Mesothelial cell of epicardium (in vitro differentiated cells): ENCODE data around the gene PCDHB3. TPM values are rescaled to one million over a fixed set of nuclear protein-coding genes. Genes with fewer than 3 reads are reported as not detected.
"Not testable (repeated sequence)": the region's sequence is repeated elsewhere in the genome, so short reads cannot be mapped to it uniquely, and the experiment has no call there.

ENCODE experiments used
- DNase-seq, 2 experiments: peaks; one replicate each; pipeline ENCODE4 v3.0.0; 2021; ENCODE audit warnings: low spot score in 2 of 2; ENCODE audit not compliant: unreplicated experiment in 2 of 2
- H3K27ac Mint-ChIP-seq: 2 replicates; pipeline ENCODE4 v1.8.0; 2021; ENCODE audit warnings: mixed read lengths
- H3K27me3 Mint-ChIP-seq: 2 replicates; pipeline ENCODE4 v1.8.0; 2021; ENCODE audit warnings: low read depth, mixed read lengths
- H3K36me3 Mint-ChIP-seq: 2 replicates; pipeline ENCODE4 v1.8.0; 2021; ENCODE audit warnings: mixed read lengths
- H3K4me1 Mint-ChIP-seq: 2 replicates; pipeline ENCODE4 v1.8.0; 2021; ENCODE audit warnings: mixed read lengths
- H3K4me3 Mint-ChIP-seq: 2 replicates; pipeline ENCODE4 v1.8.0; 2021; ENCODE audit warnings: mild to moderate bottlenecking, moderate library complexity, mixed read lengths
- H3K9me3 Mint-ChIP-seq: 2 replicates; pipeline ENCODE4 v1.8.0; 2021; ENCODE audit warnings: mixed read lengths
- total RNA-seq: library from RNA; stranded (reverse); gene quantifications from 3 replicates; pipeline ENCODE4 v1.2.1, GENCODE V29; 2021
- TF ChIP-seq, protein P1 (sequence below): fragments of 200-600 bp; sonication (generic); IDR thresholded peaks from one replicate; pipeline ENCODE4 v1.5.0; 2021; ENCODE audit warnings: antibody characterized with exemption; ENCODE audit not compliant: unreplicated experiment

PCDHB3 gene
- total RNA-seq, 1 donor from 2014 or later, result 21.6 TPM

DNA sequence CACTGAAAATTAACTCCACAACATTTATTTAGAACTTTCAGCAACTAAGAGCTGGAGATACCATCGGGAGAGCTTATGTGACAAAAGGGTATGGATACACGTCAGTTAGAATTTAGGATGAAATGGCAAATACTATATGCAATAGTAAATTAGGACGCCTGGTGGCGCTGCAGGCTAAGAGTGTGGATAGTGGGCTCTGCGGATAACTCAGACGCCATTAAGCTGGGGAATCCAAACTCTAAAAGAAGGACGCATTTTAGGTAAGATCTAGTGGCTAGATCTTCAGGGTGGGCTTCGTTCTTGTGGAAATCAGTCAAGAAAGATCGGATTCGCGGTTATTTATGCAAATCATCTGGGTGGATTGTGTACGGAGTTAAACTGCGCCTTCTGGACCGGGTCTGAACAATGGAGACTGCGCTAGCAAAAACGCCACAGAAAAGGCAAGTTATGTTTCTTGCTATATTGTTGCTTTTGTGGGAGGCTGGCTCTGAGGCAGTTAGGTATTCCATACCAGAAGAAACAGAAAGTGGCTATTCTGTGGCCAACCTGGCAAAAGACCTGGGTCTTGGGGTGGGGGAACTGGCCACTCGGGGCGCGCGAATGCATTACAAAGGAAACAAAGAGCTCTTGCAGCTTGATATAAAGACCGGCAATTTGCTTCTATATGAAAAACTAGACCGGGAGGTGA, 34.9 kb downstream of the PCDHB3 start, which contains the start of gene PCDHB5:
TSS of gene PCDHB5 (plus strand) at position 177 of the 688 bp plus-strand sequence. CDS start at position 406, 229 bp downstream.
- Mint-ChIP-seq H3K4me3 (peak within 1 kb of the TSS; percentile 58), H3K27ac (peak within 1 kb of the TSS; percentile 24), H3K36me3 (peaks cover 72% of the 10 kb centered on the region), H3K27me3 (no peaks in the 10 kb centered on the region), H3K9me3 (peaks cover 80% of the 10 kb centered on the region), H3K4me1 (no peaks in the 10 kb centered on the region)
- TF ChIP-seq, protein P1, sequence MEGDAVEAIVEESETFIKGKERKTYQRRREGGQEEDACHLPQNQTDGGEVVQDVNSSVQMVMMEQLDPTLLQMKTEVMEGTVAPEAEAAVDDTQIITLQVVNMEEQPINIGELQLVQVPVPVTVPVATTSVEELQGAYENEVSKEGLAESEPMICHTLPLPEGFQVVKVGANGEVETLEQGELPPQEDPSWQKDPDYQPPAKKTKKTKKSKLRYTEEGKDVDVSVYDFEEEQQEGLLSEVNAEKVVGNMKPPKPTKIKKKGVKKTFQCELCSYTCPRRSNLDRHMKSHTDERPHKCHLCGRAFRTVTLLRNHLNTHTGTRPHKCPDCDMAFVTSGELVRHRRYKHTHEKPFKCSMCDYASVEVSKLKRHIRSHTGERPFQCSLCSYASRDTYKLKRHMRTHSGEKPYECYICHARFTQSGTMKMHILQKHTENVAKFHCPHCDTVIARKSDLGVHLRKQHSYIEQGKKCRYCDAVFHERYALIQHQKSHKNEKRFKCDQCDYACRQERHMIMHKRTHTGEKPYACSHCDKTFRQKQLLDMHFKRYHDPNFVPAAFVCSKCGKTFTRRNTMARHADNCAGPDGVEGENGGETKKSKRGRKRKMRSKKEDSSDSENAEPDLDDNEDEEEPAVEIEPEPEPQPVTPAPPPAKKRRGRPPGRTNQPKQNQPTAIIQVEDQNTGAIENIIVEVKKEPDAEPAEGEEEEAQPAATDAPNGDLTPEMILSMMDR, result no peak
- no peak for DNase-seq

DNA sequence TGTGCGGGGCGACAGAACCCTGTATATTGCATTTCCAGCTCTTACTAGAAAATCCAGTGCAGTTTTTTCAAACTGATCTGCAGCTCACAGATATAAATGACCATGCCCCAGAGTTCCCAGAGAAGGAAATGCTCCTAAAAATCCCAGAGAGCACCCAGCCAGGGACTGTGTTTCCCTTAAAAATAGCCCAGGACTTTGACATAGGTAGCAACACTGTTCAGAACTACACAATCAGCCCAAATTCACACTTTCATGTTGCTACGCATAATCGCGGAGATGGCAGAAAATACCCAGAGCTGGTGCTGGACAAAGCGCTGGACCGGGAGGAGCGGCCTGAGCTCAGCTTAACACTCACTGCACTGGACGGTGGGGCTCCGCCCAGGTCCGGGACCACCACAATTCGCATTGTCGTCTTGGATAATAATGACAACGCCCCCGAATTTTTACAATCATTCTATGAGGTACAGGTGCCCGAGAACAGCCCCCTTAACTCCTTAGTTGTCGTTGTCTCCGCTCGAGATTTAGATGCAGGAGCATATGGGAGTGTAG, 35.5 kb downstream of the PCDHB3 start:
- DNase-seq, result no peak
- Mint-ChIP-seq H3K4me3 (peak overlapping the region; percentile 58), H3K9me3 (peaks cover 74% of the 10 kb centered on the region), H3K36me3 (peaks cover 68% of the 10 kb centered on the region), H3K4me1 (no peaks in the 10 kb centered on the region), H3K27ac (peak overlapping the region; percentile 24), H3K27me3 (no peaks in the 10 kb centered on the region)
- TF ChIP-seq, protein P1, result no peak

DNA sequence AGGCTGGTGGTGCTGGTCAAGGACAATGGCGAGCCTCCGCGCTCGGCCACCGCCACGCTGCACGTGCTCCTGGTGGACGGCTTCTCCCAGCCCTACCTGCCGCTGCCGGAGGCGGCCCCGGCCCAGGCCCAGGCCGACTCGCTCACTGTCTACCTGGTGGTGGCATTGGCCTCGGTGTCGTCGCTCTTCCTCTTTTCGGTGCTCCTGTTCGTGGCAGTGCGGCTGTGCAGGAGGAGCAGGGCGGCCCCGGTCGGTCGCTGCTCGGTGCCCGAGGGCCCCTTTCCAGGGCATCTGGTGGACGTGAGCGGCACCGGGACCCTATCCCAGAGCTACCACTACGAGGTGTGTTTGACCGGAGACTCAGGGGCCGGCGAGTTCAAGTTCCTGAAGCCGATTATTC, 37.1 kb downstream of the PCDHB3 start:
- Mint-ChIP-seq H3K9me3 (peaks cover 69% of the 10 kb centered on the region), H3K36me3 (peaks cover 60% of the 10 kb centered on the region)
- not testable (repeated sequence) for H3K4me1 Mint-ChIP-seq, H3K4me3 Mint-ChIP-seq, H3K27me3 Mint-ChIP-seq, H3K27ac Mint-ChIP-seq, DNase-seq

DNA sequence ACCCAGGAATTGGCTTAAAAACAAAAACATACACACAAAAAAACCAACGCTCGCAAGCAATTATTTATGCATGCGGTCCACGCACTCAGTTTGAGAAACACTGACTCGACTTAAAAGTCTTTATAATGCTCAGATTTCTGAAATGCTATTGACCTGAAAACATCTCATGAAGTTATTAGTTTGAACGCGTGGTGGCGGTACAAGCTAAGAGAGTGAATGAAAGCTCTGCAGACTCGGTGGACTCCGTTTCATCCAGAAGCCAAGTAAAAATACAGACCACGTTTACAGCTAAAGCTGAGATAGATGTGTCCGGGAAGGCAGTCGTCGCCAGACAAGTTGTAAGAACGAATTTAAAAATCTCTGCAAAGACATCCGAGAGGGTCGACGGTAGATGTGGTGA, 49.5 kb downstream of the PCDHB3 start, which contains the start of gene PCDHB6:
TSS of gene PCDHB6 (plus strand) at position 246 of the 400 bp plus-strand sequence. CDS start 201 bp downstream, outside the sequence.
- H3K27me3 Mint-ChIP-seq, result peaks cover 2% of the 10 kb centered on the region
- TF ChIP-seq, protein P1, result no peak
- DNase-seq, result no peak
- H3K36me3 Mint-ChIP-seq, result peaks cover 43% of the 10 kb centered on the region
- no peaks in the 10 kb centered on the region for H3K4me1 Mint-ChIP-seq
- peaks cover 59% of the 10 kb centered on the region for H3K9me3 Mint-ChIP-seq
- H3K4me3 Mint-ChIP-seq, result no peak within 1 kb of the TSS
- no peak within 1 kb of the TSS for H3K27ac Mint-ChIP-seq

DNA sequence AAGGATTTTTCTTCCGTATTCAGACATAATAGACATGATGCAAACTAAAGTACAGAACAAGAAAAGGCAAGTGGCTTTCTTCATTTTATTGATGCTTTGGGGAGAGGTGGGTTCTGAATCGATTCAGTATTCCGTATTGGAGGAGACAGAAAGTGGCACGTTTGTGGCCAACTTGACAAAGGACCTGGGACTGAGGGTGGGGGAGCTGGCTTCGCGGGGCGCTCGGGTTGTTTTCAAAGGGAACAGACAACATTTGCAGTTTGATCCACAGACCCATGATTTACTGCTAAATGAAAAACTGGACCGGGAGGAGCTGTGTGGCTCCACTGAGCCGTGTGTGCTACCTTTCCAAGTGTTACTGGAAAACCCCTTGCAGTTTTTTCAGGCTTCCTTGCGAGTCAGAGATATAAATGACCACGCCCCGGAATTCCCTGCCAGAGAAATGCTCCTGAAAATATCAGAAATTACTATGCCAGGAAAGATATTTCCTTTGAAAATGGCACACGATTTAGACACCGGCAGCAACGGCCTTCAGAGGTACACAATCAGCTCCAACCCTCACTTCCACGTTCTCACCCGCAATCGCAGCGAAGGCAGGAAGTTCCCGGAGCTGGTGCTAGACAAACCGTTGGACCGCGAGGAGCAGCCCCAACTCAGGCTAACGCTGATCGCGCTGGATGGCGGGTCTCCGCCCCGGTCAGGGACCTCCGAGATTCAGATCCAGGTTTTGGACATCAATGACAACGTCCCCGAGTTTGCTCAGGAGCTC, 50.1 kb downstream of the PCDHB3 start:
- TF ChIP-seq, protein P1, result no peak
- DNase-seq, result no peak
- peaks cover 56% of the 10 kb centered on the region for H3K9me3 Mint-ChIP-seq
- peaks cover 2% of the 10 kb centered on the region for H3K27me3 Mint-ChIP-seq
- H3K4me1 Mint-ChIP-seq, result no peaks in the 10 kb centered on the region
- H3K4me3 Mint-ChIP-seq, result no peak overlapping the region
- H3K36me3 Mint-ChIP-seq, result peaks cover 43% of the 10 kb centered on the region
- H3K27ac Mint-ChIP-seq, result no peak overlapping the region

DNA sequence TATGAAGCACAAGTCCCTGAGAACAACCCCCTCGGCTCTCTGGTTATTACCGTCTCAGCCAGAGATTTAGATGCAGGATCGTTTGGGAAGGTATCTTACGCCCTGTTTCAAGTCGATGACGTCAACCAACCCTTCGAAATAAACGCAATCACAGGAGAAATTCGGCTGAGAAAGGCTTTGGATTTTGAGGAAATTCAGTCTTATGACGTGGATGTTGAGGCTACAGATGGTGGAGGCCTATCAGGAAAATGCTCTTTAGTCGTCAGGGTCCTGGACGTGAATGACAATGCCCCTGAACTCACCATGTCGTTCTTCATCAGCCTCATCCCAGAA, 50.7 kb downstream of the PCDHB3 start:
- H3K4me1 Mint-ChIP-seq, result no peaks in the 10 kb centered on the region
- H3K4me3 Mint-ChIP-seq, result no peak overlapping the region
- no peak overlapping the region for H3K27ac Mint-ChIP-seq
- H3K27me3 Mint-ChIP-seq, result peaks cover 1% of the 10 kb centered on the region
- H3K36me3 Mint-ChIP-seq, result peaks cover 45% of the 10 kb centered on the region
- H3K9me3 Mint-ChIP-seq, result peaks cover 55% of the 10 kb centered on the region
- DNase-seq, result no peak
- TF ChIP-seq, protein P1, result no peak

DNA sequence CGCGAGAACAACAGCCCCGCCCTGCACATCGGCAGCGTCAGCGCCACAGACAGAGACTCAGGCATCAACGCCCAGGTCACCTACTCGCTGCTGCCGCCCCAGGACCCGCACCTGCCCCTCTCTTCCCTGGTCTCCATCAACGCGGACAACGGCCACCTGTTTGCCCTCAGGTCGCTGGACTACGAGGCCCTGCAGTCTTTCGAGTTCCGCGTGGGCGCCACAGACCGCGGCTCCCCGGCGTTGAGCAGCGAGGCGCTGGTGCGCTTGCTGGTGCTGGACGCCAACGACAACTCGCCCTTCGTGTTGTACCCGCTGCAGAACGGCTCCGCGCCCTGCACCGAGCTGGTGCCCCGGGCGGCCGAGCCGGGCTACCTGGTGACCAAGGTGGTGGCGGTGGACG, 51.4 kb downstream of the PCDHB3 start:
- DNase-seq, H3K27ac Mint-ChIP-seq, H3K4me3 Mint-ChIP-seq, H3K4me1 Mint-ChIP-seq, H3K27me3 Mint-ChIP-seq: not testable (repeated sequence)
- peaks cover 55% of the 10 kb centered on the region for H3K9me3 Mint-ChIP-seq
- peaks cover 47% of the 10 kb centered on the region for H3K36me3 Mint-ChIP-seq

DNA sequence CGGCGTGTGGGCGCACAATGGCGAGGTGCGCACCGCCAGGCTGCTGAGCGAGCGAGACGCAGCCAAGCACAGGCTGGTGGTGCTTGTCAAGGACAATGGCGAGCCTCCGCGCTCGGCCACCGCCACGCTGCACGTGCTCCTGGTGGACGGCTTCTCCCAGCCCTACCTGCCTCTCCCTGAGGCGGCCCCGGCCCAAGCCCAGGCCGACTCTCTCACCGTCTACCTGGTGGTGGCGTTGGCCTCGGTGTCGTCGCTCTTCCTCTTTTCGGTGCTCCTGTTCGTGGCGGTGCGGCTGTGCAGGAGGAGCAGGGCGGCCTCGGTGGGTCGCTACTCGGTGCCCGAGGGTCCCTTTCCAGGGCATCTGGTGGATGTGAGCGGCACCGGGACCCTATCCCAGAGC, 51.8 kb downstream of the PCDHB3 start:
- not testable (repeated sequence) for H3K27ac Mint-ChIP-seq
- Mint-ChIP-seq H3K36me3 (peaks cover 51% of the 10 kb centered on the region), H3K9me3 (peaks cover 58% of the 10 kb centered on the region)

More for the DNA sequence above, 51.8 kb downstream of the PCDHB3 start:
- H3K27me3 Mint-ChIP-seq, DNase-seq, H3K4me1 Mint-ChIP-seq, H3K4me3 Mint-ChIP-seq: not testable (repeated sequence)
